ENCODE results near the gene LRRC41.
"Not testable (repeated sequence)": the region's sequence is repeated elsewhere in the genome, so short reads cannot be mapped to it uniquely, and the experiment has no call there.

Gene LRRC41

GRCh38 chr1:46241733-46242132 is 61.7 kb downstream of the LRRC41 start:
- DNase-seq = not testable (repeated sequence)

GRCh38 chr1:46238865-46239264 is 64.6 kb downstream of the LRRC41 start:
- not testable (repeated sequence) for DNase-seq

- DNase-seq = no peak
These were observed 66.5 kb downstream of the LRRC41 start for GRCh38 chr1:46236882-46237281.

GRCh38 chr1:46231231-46231630 is 72.2 kb downstream of the LRRC41 start:
- not testable (repeated sequence) for DNase-seq
